ENCODE results near the gene MYH9.

DNA sequence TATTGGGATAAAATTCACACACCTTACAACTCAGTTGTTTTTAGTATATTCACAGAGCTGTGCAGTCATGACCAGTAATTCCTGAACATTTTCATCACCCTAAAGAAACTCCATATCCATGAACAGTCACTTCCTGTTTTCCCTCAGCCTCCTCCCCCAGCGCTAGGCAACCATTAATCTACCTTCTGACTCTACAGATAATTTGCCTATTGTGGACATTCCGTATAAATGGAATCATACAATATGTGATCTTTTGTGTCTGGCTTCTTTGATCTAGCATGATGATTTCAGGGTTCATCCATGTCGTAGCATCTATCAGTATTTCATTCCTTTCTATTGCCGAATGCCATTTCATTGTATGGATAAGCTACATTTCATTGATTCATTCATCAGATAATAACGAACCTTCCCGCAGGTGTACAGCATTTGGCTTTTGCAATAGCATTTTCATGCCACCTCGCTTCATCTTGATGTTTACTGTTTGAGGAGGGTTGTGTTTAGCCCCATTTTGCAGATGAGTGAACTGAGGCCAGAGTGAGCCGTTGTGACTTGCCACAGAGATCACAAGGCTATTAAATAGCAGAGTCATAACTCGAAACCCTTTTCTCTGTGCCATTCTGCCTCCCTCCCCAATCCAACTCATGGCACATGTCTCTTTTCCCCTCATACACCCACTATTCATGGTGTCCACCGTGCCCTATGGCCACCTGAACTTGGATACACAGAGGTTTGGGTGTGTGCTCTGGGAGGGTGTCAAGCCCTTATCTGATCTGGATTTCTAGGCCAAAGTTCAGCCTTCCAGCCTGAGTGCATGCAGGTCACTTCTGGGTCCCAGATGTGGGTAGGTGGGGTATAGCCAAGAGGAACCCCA is 11.1 kb upstream of the MYH9 start:
- TF ChIP-seq, protein P1, sequence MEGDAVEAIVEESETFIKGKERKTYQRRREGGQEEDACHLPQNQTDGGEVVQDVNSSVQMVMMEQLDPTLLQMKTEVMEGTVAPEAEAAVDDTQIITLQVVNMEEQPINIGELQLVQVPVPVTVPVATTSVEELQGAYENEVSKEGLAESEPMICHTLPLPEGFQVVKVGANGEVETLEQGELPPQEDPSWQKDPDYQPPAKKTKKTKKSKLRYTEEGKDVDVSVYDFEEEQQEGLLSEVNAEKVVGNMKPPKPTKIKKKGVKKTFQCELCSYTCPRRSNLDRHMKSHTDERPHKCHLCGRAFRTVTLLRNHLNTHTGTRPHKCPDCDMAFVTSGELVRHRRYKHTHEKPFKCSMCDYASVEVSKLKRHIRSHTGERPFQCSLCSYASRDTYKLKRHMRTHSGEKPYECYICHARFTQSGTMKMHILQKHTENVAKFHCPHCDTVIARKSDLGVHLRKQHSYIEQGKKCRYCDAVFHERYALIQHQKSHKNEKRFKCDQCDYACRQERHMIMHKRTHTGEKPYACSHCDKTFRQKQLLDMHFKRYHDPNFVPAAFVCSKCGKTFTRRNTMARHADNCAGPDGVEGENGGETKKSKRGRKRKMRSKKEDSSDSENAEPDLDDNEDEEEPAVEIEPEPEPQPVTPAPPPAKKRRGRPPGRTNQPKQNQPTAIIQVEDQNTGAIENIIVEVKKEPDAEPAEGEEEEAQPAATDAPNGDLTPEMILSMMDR (IDR thresholded peaks at IDR 0.05; ENCODE audit: insufficient read depth, low read length, poor library complexity, severe bottlenecking), result no peak
- TF ChIP-seq EZH2phosphoT487 (conservative IDR thresholded peaks at IDR 0.05; ENCODE audit: low read length), result no peak

Measured in SU-DHL-6 (cell line).